Measurements from ENCODE around the gene HNRNPUL1.
"Not testable (repeated sequence)": the region's sequence is repeated elsewhere in the genome, so short reads cannot be mapped to it uniquely, and the experiment has no call there.

Gene HNRNPUL1

GRCh38 chr19:41276231-41276630 is 12.1 kb downstream of the HNRNPUL1 start:
- no peak for DNase-seq (ENCODE audit: low read depth in 2 of 2)

GRCh38 chr19:41278478-41278877 is 14.3 kb downstream of the HNRNPUL1 start:
- no peak for DNase-seq (ENCODE audit: low read depth in 2 of 2)

- DNase-seq (ENCODE audit: low read depth in 2 of 2) = no peak
These were observed 24.7 kb downstream of the HNRNPUL1 start for GRCh38 chr19:41288673-41289530.

DNA sequence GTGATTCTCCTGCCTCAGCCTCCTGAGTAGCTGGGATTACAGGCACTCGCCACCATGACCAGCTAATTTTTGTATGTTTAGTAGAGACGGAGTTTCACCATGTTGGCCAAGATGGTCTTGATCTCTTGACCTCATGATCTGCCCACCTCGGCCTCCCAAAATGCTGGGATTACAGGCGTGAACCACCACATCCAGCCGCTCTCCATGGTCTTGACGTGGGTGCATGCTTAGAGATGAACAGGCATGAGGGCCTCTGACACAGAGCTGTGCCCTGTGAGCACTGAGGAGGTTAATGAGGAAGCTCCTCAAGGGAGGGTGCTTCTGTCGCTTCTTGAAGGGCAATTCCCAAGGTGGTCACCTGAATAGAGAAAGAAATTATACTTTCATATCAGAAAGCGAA is 25.6 kb downstream of the HNRNPUL1 start:
- DNase-seq (ENCODE audit: low read depth in 2 of 2) = not testable (repeated sequence)

DNA sequence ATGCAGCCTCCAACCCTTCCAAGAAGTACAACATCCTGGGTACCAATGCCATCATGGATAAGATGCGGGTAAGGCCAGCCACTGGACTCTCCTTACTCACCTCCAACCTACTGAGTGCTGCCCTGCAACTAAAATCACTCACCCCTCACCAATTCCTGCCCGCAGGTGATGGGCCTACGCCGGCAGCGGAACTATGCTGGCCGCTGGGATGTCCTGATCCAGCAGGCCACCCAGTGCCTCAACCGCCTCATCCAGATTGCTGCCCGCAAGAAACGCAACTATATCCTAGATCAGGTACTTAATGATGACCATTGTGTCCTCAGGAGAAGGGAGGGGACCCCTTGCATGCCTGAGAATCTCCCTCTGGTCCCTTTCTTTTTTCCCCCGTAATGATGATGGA is 30.2 kb downstream of the HNRNPUL1 start:
- no peak for DNase-seq (ENCODE audit: low read depth in 2 of 2)

GRCh38 chr19:41295499-41295898 is 31.3 kb downstream of the HNRNPUL1 start:
- no peak for DNase-seq (ENCODE audit: low read depth in 2 of 2)

DNA sequence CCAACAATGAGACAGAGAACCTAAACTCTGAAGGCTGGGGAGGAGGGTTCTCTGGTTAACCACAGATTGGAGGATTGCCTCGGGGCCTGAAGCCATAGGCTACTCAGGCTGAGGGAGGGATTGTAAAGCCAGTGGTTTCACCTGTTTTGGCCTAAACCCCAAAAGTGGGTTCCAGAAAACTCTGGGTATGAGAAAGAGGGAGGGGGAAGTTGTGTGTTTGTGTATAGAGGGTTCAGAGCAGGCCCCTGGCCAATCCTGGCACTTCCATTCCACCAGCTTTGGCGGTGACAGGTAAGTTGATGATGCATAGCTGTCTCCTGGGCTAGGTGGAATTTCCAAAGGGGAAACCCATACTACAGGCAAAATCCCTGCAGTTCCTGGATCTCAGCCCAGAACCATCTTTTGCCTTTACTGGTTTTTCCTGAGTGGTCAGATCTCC is 32.3 kb downstream of the HNRNPUL1 start:
- DNase-seq (ENCODE audit: low read depth in 2 of 2) = no peak

DNA sequence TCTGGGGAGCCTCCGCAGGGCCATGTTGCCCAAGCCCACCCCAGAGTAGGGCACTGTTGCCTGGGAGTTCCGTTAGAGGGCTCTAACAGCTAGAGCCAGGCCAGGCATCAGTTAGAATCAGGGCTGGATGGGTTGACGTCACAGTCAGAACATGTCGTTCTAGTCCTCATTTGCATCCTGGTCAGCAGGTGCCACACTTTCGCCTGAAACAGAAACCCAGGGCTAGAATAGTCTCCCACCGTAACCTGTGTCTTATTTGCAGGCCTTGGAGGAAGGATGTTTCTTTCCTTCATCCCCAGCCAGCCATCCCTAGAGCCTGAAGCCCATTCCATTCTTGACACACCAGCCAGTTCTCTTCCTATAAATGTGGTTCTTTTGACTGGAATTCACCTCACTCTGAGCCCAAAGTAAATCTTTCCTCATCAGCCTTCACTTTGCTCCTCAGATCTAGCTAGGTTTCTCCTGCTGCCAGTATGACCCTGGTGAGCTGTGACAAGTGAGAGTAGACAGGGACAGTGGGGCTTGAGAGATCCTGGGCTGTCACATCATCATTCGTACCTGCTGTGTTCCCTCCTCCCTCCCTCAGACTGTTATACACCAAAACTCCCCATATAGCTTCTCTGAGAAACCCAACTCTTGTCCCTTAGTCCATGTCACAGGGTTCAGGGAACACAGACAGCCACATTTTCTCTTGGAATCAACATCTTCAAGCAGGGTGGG is 33.6 kb downstream of the HNRNPUL1 start:
- DNase-seq (ENCODE audit: low read depth in 2 of 2) = no peak

- no peak for DNase-seq (ENCODE audit: low read depth in 2 of 2)
These were observed 34.3 kb downstream of the HNRNPUL1 start for GRCh38 chr19:41298348-41298964.

DNA sequence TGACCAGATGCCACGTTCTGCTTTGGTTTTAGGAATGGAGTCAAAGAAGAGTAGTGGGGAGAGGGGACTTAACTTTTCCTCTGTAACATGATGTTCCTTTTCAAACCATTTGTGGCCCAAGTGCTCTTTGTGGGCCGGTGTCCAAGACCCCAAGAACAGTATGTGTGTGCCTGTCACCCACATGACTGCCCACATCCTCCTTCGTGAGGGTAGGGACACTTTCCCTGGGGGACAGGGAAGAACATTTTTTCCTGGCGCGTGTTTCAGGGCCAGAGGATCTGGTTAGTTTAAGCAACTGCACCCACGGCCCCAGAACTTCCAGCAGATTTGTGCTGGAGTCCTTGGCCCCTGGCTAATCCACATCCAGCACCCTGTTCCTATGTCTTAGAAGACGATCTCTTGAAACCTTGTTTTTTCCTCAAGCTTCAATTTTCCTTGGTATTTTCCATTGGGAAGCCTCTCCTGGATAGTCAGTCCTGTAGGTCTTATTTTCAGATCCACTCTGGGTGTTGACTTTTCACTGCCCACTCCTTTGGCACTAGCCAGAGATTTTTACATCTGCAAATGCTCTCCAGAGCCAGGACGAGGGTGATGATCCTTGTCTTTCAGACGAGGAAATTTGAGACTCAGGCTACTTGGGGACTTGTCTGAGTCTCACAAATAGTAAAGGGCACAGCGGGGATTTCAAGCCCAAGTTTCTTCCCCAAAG is 35.0 kb downstream of the HNRNPUL1 start:
- no peak for DNase-seq (ENCODE audit: low read depth in 2 of 2)

DNA sequence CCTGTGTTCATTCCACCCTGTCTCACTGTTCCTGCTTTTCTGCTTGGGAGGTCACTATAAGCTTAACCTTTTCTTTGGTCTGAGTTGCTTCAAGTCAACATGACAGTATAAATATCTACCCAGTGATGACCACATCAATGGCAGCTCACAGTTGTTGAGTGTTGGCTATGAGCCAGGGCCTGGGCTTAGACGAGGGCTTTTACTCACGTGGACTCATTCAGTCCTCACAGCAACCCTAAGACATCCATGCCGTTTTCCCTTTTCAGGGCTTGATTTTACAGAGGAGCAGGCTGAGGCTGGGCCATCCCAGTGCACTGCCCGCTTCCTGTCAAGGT is 35.5 kb downstream of the HNRNPUL1 start:
- DNase-seq (ENCODE audit: low read depth in 2 of 2) = no peak

DNA sequence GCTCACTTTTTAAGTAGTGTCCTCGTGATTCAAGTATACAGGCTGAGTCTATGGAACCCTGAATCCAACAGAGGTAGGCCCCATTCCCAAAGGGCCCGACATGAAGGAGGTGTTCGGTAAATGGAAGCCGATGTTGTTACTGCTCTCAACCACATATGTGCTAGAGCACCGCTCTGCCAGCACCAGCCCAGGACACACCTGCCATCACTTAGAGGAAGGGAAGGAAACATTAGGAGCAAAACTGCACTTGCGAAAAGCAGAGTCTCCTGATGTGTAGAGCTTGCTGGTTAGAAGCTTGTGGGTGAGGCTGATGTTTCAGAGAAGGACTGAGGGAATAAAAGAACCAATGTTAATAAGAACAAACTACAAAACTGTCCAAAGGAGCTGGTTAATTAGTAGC is 36.4 kb downstream of the HNRNPUL1 start:
- DNase-seq (ENCODE audit: low read depth in 2 of 2) = no peak

GRCh38 chr19:41302624-41303351 is 38.6 kb downstream of the HNRNPUL1 start:
- DNase-seq (ENCODE audit: low read depth in 2 of 2) = peak; percentile 48 to 64

GRCh38 chr19:41303954-41304353 is 39.8 kb downstream of the HNRNPUL1 start:
- DNase-seq (ENCODE audit: low read depth in 2 of 2) = no peak

GRCh38 chr19:41304706-41305483 is 40.7 kb downstream of the HNRNPUL1 start:
- no peak for DNase-seq (ENCODE audit: low read depth in 2 of 2)

- no peak for DNase-seq (ENCODE audit: low read depth in 2 of 2)
These were observed 42.0 kb downstream of the HNRNPUL1 start for GRCh38 chr19:41305927-41306793.

DNA sequence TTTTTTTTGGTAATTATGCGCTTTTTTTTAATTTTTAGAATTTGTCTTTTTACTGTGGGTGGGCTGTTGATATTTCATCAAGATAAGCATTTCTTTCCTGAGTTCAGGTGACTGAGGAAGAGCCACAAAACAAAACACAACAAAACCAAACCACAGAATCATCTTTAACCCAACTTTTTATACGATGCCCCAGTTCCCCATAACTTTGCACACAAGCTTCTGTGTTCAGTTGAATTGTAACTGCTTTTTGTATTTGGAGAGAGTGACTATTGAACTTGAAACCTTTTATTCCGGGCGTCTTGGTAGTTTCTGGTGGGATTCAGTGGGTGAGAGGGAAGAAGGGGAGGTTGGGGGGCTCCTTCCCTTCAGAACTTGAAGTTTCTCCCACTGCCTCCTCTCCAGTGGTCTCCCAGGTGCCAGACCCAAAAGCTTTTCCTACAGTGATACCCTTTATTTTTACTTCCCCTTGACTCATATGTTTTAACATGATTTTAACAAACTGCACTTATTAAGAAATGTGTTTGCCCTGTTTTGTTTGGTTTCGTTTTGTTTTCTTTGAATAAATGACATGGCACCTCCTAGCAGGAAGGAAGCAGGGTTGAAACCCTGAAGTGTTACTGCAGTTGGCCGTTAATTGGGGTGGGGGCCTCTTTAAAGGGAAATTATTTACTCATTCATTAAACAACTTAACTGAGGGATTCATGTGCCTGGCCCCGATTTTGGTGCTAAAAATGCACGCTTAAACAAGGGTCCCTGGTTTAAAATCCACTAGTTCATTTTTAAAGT is 43.1 kb downstream of the HNRNPUL1 start:
- DNase-seq (ENCODE audit: low read depth in 2 of 2) = no peak

DNA sequence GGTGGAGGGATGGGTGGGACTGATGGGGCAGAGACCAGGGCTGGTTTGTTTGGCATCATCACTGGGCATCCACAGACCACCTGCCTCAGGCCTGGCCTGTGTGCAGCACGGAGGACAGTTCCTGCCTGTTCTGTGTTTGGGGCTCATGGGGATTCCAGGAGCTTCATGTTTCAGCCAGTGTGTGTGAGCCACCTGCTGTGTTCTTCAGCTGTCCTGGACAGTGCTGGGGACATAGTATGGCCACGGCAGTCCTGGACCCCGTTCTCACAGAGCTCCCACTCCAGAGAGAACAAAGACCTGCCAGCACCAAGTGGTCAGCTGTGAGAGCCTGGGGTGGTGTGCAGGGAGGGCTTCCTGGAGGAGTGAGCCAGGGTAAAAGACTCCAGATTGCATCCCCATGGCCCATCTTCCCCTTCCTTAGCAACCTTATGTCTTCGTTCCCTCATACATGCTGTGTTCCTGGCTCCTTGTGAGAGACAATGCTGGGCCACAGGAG is 43.8 kb downstream of the HNRNPUL1 start:
- DNase-seq (ENCODE audit: low read depth in 2 of 2) = no peak
